ENCODE data around the gene KIAA1217.
A peak's percentile ranks its signal among the peaks of the same experiment; 100 is the strongest.

KIAA1217 gene

DNA sequence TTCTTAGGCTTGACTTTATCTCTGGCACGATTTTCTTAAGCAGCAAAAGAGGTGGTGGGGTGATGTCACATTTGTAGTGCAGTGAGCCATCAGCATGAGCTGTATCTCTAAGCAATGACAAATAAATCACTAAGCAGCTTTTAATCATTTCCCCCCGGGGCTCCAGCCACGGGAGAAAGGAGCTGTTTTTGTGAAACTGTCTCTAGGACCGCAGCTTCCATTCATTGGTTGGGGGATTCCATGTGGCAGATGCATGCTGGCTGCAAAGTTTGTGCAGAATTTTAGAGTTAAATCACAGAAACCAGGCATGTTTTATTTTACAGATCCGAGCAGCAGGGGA, 464 bp downstream of the KIAA1217 start:
- peak overlapping the region; percentile 68 to 80 for H3K4me3 ChIP-seq (ENCODE audit: low read length in 2 of 2)
- no peaks in the 10 kb centered on the region for H3K9me3 ChIP-seq (ENCODE audit: control insufficient read depth in 2 of 2, low read length in 2 of 2)
- no peaks in the 10 kb centered on the region for H3K27me3 ChIP-seq (ENCODE audit: control insufficient read depth in 1 of 2, insufficient read depth in 2 of 2, low read length in 2 of 2)
- H3K36me3 ChIP-seq (ENCODE audit: control insufficient read depth in 2 of 2, insufficient read depth in 2 of 2, low read length in 2 of 2) = no peaks in the 10 kb centered on the region
- peaks cover 20% of the 10 kb centered on the region for H3K4me1 ChIP-seq (ENCODE audit: control insufficient read depth, insufficient read depth, low read length)
- H3K9ac ChIP-seq (ENCODE audit: low read length in 2 of 2) = peak overlapping the region; percentile 59 to 73
- peak overlapping the region; percentile 79 for H3K27ac ChIP-seq (ENCODE audit: low read length)

DNA sequence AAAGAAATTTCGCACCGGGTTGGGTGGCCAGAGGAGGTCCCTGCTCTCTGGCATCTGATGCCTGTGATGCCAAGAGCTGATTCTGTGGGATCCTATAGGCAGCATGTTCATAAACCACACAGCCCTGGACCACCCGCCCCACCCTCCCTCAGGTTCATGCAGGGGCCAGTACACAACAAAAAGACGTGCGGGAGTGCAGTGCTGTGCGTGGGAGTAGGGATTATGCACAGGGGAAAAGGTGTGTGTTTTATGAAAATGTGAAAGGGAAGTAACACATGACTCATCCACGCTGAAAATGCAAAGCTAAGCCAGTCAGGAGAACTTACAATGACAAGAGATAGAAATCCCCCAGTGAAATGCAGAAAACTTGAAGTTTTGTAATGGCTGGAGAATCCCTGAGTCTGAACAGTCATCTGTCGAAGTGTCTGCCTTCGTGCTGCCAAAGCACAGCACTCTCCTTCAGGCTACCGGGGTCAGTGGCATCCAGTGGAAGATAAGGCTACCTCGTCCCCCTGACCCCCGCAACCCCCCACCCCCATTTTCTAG, 1.1 kb downstream of the KIAA1217 start:
- Histone ChIP-seq H3K9ac (ENCODE audit: low read length in 2 of 2) (peak overlapping the region; percentile 5 to 59), H3K9me3 (ENCODE audit: control insufficient read depth in 2 of 2, low read length in 2 of 2) (no peaks in the 10 kb centered on the region), H3K4me1 (ENCODE audit: control insufficient read depth, insufficient read depth, low read length) (peaks cover 20% of the 10 kb centered on the region), H3K36me3 (ENCODE audit: control insufficient read depth in 2 of 2, insufficient read depth in 2 of 2, low read length in 2 of 2) (no peaks in the 10 kb centered on the region), H3K27ac (ENCODE audit: low read length) (no peak overlapping the region), H3K4me3 (ENCODE audit: low read length in 2 of 2) (peak overlapping the region; percentile 68 to 80), H3K27me3 (ENCODE audit: control insufficient read depth in 1 of 2, insufficient read depth in 2 of 2, low read length in 2 of 2) (no peaks in the 10 kb centered on the region)

DNA sequence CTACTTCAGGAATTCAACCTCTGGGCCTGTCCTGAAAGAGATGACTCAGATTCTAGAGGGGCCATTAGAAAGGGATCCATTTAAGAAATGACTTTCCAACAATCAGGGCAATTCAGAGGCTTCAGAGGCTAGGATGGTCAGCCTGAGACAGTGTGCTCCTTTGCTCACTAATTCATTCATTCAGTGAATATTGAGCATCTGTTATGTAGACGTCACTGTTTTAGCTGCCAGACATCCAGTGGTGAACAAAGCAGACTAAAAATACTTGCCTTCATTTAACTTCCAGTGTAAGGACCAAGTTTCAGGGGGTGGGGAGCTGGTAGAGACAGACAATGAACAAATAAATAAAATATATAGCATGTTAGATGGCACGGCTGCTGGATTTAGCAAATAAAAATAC, 1.6 kb downstream of the KIAA1217 start:
- H3K36me3 ChIP-seq (ENCODE audit: control insufficient read depth in 2 of 2, insufficient read depth in 2 of 2, low read length in 2 of 2) = no peaks in the 10 kb centered on the region
- no peaks in the 10 kb centered on the region for H3K27me3 ChIP-seq (ENCODE audit: control insufficient read depth in 1 of 2, insufficient read depth in 2 of 2, low read length in 2 of 2)
- H3K27ac ChIP-seq (ENCODE audit: low read length) = no peak overlapping the region
- peaks cover 21% of the 10 kb centered on the region for H3K4me1 ChIP-seq (ENCODE audit: control insufficient read depth, insufficient read depth, low read length)
- no peaks in the 10 kb centered on the region for H3K9me3 ChIP-seq (ENCODE audit: control insufficient read depth in 2 of 2, low read length in 2 of 2)
- H3K4me3 ChIP-seq (ENCODE audit: low read length in 2 of 2) = no peak overlapping the region
- H3K9ac ChIP-seq (ENCODE audit: low read length in 2 of 2) = no peak overlapping the region

DNA sequence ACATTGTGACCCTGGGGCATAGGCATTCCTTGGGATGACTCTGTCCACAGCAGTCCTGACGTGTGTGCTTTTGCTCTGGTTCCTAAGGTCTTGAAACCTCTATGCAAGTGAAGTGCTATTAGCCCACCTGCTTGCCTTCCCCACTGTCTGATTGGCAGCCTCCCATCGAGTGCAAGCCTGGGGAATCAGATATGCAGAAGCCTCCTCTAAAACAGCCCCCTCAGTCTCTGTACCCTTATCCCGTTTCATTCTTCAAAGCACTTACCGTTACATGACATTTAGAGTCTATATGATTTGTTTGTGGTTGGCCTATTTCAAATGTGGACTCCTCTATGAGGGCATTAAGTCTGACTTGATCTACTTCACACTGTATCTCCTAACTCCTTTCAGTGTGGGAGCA, 4.3 kb downstream of the KIAA1217 start:
- Histone ChIP-seq H3K27ac (ENCODE audit: low read length) (no peak overlapping the region), H3K9me3 (ENCODE audit: control insufficient read depth in 2 of 2, low read length in 2 of 2) (no peaks in the 10 kb centered on the region), H3K4me1 (ENCODE audit: control insufficient read depth, insufficient read depth, low read length) (peaks cover 16% of the 10 kb centered on the region)

DNA sequence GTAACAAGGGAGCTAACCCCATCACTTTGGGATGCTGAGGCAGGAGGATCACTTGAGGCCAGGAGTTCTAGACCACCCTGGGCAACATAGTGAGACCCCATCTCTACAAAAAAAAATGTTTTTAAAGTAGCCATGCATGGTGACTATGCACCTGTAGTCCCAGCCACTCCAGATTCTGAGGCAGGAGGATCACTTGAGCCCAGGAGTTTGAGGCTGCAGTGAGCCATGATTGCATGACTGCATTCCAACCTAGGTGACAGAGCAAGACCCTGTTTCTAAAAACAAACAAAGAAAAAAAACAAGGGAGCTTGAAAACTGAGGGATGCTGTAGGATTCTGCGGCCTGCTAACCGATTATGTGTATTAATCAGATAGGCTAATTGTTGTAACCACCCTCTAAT, 4.9 kb downstream of the KIAA1217 start:
- Histone ChIP-seq H3K9ac (ENCODE audit: low read length in 2 of 2) (no peak overlapping the region), H3K9me3 (ENCODE audit: control insufficient read depth in 2 of 2, low read length in 2 of 2) (no peaks in the 10 kb centered on the region), H3K27me3 (ENCODE audit: control insufficient read depth in 1 of 2, insufficient read depth in 2 of 2, low read length in 2 of 2) (no peaks in the 10 kb centered on the region), H3K4me3 (ENCODE audit: low read length in 2 of 2) (no peak overlapping the region), H3K36me3 (ENCODE audit: control insufficient read depth in 2 of 2, insufficient read depth in 2 of 2, low read length in 2 of 2) (no peaks in the 10 kb centered on the region), H3K4me1 (ENCODE audit: control insufficient read depth, insufficient read depth, low read length) (peaks cover 11% of the 10 kb centered on the region), H3K27ac (ENCODE audit: low read length) (no peak overlapping the region)

More for the DNA sequence above, 4.3 kb downstream of the KIAA1217 start:
- Histone ChIP-seq H3K4me3 (ENCODE audit: low read length in 2 of 2) (no peak overlapping the region), H3K9ac (ENCODE audit: low read length in 2 of 2) (no peak overlapping the region), H3K27me3 (ENCODE audit: control insufficient read depth in 1 of 2, insufficient read depth in 2 of 2, low read length in 2 of 2) (no peaks in the 10 kb centered on the region), H3K36me3 (ENCODE audit: control insufficient read depth in 2 of 2, insufficient read depth in 2 of 2, low read length in 2 of 2) (no peaks in the 10 kb centered on the region)

DNA sequence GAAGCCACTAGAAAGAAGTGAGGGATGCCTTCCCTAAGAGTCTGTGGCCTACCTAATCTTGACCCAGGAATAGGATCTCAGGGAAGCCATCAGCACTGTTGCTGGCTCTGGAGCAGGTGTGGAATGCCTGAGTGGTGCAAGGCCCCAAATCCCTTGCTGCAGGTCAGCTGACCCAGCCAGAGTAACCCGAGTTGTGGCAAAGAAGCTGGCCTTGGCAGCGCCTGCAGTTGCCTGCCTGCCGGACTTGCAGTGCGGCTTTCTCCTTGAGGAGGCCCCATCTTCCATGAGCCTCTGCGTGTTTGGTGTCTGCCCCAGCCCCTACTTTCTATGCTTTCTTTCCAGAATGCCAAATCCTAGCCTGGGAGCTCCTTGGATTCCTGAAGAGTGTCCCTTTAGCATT, 5.8 kb downstream of the KIAA1217 start:
- no peaks in the 10 kb centered on the region for H3K9me3 ChIP-seq (ENCODE audit: control insufficient read depth in 2 of 2, low read length in 2 of 2)
- H3K36me3 ChIP-seq (ENCODE audit: control insufficient read depth in 2 of 2, insufficient read depth in 2 of 2, low read length in 2 of 2) = peaks cover 0 to 2% of the 10 kb centered on the region in 2 donors
- no peak overlapping the region for H3K4me3 ChIP-seq (ENCODE audit: low read length in 2 of 2)
- peaks cover 10% of the 10 kb centered on the region for H3K4me1 ChIP-seq (ENCODE audit: control insufficient read depth, insufficient read depth, low read length)
- H3K27me3 ChIP-seq (ENCODE audit: control insufficient read depth in 1 of 2, insufficient read depth in 2 of 2, low read length in 2 of 2) = no peaks in the 10 kb centered on the region
- no peak overlapping the region for H3K27ac ChIP-seq (ENCODE audit: low read length)
- no peak overlapping the region for H3K9ac ChIP-seq (ENCODE audit: low read length in 2 of 2)

DNA sequence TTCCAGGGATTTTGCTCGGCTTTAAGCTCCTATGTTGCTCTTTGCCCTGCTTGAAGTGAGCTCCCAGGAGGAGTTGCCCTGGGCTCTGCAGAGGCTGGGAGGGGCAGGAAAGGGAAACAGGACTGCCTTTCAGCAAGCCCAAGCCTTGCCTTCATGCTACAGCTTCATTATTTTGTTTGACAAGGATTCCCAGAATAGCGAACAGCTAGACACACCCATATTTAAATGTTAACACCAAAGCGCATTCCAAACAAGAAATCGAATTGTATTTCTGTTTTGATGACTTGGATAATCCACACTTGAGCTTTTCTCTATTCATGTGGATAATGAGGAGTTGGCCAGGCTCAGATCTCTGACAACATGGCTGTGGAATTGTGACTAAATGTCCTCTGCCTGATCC, 6.3 kb downstream of the KIAA1217 start:
- Histone ChIP-seq H3K27me3 (ENCODE audit: control insufficient read depth in 1 of 2, insufficient read depth in 2 of 2, low read length in 2 of 2) (no peaks in the 10 kb centered on the region), H3K9ac (ENCODE audit: low read length in 2 of 2) (no peak overlapping the region), H3K9me3 (ENCODE audit: control insufficient read depth in 2 of 2, low read length in 2 of 2) (no peaks in the 10 kb centered on the region), H3K36me3 (ENCODE audit: control insufficient read depth in 2 of 2, insufficient read depth in 2 of 2, low read length in 2 of 2) (peaks cover 3 to 6% of the 10 kb centered on the region in 2 donors), H3K4me1 (ENCODE audit: control insufficient read depth, insufficient read depth, low read length) (peaks cover 6% of the 10 kb centered on the region), H3K4me3 (ENCODE audit: low read length in 2 of 2) (no peak overlapping the region), H3K27ac (ENCODE audit: low read length) (no peak overlapping the region)

DNA sequence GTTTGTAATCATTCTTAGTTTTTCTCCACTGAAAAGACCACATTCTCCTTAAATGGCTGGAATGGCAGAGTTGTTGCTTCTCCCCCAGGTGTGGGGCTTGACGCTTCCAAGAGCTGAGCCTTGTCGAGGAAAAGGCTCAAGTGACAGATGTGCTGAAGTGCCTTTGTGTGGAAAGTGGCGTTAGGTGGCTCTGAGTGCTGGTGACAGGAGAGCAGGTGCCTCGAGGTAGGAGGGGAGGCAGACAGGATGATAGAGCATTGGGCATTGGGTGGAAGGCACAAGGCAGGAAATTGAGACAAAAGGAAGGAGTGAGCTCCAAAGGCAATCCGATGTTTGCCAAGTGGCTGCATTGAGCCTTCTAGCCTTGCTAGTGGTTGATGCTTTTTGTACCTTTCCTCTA, 6.7 kb downstream of the KIAA1217 start:
- H3K36me3 ChIP-seq (ENCODE audit: control insufficient read depth in 2 of 2, insufficient read depth in 2 of 2, low read length in 2 of 2) = peaks cover 3 to 6% of the 10 kb centered on the region in 2 donors
- no peaks in the 10 kb centered on the region for H3K27me3 ChIP-seq (ENCODE audit: control insufficient read depth in 1 of 2, insufficient read depth in 2 of 2, low read length in 2 of 2)
- H3K4me1 ChIP-seq (ENCODE audit: control insufficient read depth, insufficient read depth, low read length) = peaks cover 3% of the 10 kb centered on the region
- no peak overlapping the region for H3K9ac ChIP-seq (ENCODE audit: low read length in 2 of 2)
- H3K27ac ChIP-seq (ENCODE audit: low read length) = no peak overlapping the region
- no peak overlapping the region for H3K4me3 ChIP-seq (ENCODE audit: low read length in 2 of 2)
- H3K9me3 ChIP-seq (ENCODE audit: control insufficient read depth in 2 of 2, low read length in 2 of 2) = no peaks in the 10 kb centered on the region

DNA sequence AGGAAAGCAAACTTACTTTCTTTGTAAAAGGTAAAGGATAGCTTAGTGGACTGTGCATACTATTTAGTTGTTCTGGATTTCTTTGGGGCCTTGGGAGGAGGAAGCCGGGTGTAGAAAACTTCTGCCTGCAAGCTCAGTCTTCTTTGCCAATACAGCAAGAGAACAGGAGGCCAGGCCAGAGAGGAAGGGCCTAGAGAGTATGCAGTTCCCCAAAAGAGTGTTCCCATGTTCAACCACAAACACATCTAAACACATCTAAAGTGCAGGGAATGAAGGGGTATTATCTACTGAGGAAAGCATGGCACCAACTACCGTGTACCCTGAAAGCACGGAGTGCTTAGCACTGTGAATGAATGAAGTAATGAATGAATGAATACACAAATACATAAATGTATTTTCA, 11.0 kb downstream of the KIAA1217 start:
- Histone ChIP-seq H3K4me3 (ENCODE audit: low read length in 2 of 2) (no peak overlapping the region), H3K27me3 (ENCODE audit: control insufficient read depth in 1 of 2, insufficient read depth in 2 of 2, low read length in 2 of 2) (no peaks in the 10 kb centered on the region), H3K4me1 (ENCODE audit: control insufficient read depth, insufficient read depth, low read length) (peaks cover 2% of the 10 kb centered on the region), H3K9ac (ENCODE audit: low read length in 2 of 2) (no peak overlapping the region), H3K27ac (ENCODE audit: low read length) (no peak overlapping the region), H3K9me3 (ENCODE audit: control insufficient read depth in 2 of 2, low read length in 2 of 2) (no peaks in the 10 kb centered on the region), H3K36me3 (ENCODE audit: control insufficient read depth in 2 of 2, insufficient read depth in 2 of 2, low read length in 2 of 2) (peaks cover 3 to 6% of the 10 kb centered on the region in 2 donors)

DNA sequence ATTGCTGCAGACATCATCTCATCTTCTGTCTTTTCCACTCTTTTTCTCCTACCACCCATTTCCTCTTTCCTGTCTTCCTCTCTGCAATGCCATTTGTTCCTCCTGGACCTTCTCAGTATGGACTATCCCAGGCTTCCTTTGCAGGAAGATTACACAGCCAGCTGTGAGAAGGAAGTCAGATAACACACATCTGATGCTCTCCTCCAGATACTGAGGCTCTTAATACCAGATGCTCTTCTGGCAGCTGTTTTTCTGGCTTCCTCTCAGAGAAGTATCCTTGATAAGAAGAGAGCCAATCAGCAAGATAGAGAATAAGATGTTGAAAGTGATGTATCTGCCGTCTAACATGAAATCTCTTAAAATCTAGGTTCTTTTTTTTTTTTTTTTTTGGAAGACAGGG, 14.4 kb downstream of the KIAA1217 start:
- H3K36me3 ChIP-seq (ENCODE audit: control insufficient read depth in 2 of 2, insufficient read depth in 2 of 2, low read length in 2 of 2) = peaks cover 3 to 6% of the 10 kb centered on the region in 2 donors
- H3K4me3 ChIP-seq (ENCODE audit: low read length in 2 of 2) = no peak overlapping the region
- no peak overlapping the region for H3K27ac ChIP-seq (ENCODE audit: low read length)
- H3K27me3 ChIP-seq (ENCODE audit: control insufficient read depth in 1 of 2, insufficient read depth in 2 of 2, low read length in 2 of 2) = no peaks in the 10 kb centered on the region
- no peaks in the 10 kb centered on the region for H3K4me1 ChIP-seq (ENCODE audit: control insufficient read depth, insufficient read depth, low read length)
- H3K9me3 ChIP-seq (ENCODE audit: control insufficient read depth in 2 of 2, low read length in 2 of 2) = no peaks in the 10 kb centered on the region
- H3K9ac ChIP-seq (ENCODE audit: low read length in 2 of 2) = no peak overlapping the region

DNA sequence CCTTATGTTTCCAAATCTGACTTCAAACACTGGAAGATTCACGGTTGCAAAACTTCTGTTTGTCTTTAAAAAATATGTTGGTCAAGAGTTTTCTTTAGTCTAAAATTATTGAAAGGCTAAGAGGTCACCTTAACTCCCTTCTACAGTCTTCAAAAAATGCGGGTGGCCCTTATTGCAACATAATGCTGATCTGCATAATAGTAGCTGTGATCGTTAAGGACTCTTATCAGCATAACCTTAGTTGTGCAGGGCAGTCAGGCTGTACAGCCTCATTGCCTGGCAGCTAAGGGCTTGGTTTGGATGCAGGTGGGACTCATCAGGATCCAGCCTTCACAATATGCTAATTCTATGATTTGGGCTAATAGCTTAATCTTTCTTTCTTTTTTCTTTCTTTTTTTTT, 15.0 kb downstream of the KIAA1217 start:
- Histone ChIP-seq H3K27ac (ENCODE audit: low read length) (no peak overlapping the region), H3K36me3 (ENCODE audit: control insufficient read depth in 2 of 2, insufficient read depth in 2 of 2, low read length in 2 of 2) (peaks cover 3 to 6% of the 10 kb centered on the region in 2 donors), H3K4me3 (ENCODE audit: low read length in 2 of 2) (no peak overlapping the region), H3K4me1 (ENCODE audit: control insufficient read depth, insufficient read depth, low read length) (no peaks in the 10 kb centered on the region), H3K9ac (ENCODE audit: low read length in 2 of 2) (no peak overlapping the region), H3K27me3 (ENCODE audit: control insufficient read depth in 1 of 2, insufficient read depth in 2 of 2, low read length in 2 of 2) (no peaks in the 10 kb centered on the region), H3K9me3 (ENCODE audit: control insufficient read depth in 2 of 2, low read length in 2 of 2) (no peaks in the 10 kb centered on the region)
